Endothelial cell of umbilical vein (primary cell): ENCODE measurements around the gene PLD4. TPM values are rescaled to one million over a fixed set of nuclear protein-coding genes. Genes with fewer than 3 reads are reported as not detected.

Experiments used
- BruUV-seq: library from RNA; stranded (reverse); fragments of 400-500 nt; replicated peaks from 2 replicates; lab custom pipeline; 2021; lab: Mats Ljungman, UMichigan
- CTCF ChIA-PET: fragments of 300-600, 350-600 bp; sonication (Branson Sonifier 250); formaldehyde crosslinking; loops from one replicate; lab custom pipeline; 2021; ENCODE audit warnings: antibody characterized with exemption, inconsistent platforms; lab: Charles Lee
- POLR2A ChIA-PET: fragments of 300-600, 350-600 bp; sonication (Branson Sonifier 250); formaldehyde crosslinking; loops from one replicate; lab custom pipeline; 2021; ENCODE audit warnings: antibody characterized with exemption, inconsistent platforms; lab: Charles Lee
- DNase-seq: peaks from one replicate; pipeline ENCODE4 v3.0.0-alpha.2; 2011; ENCODE audit warnings: low read depth, low spot score
- FAIRE-seq: peaks from 2 replicates; lab custom pipeline; 2011; peaks lifted over from hg19 to GRCh38; lab: Jason Lieb, UNC
- H2AFZ ChIP-seq: 2 replicates; pipeline ENCODE4 v1.6.0; 2012; ENCODE audit warnings: low read depth, low read length, control low read depth, inconsistent platforms
- H3K27ac ChIP-seq: 2 replicates; pipeline ENCODE4 v1.5.1; 2011; ENCODE audit warnings: low read depth, mild to moderate bottlenecking, control low read depth, low read length, moderate library complexity; ENCODE audit not compliant: insufficient read depth
- H3K27me3 ChIP-seq, 2 experiments: 2 replicates each; pipeline versions ENCODE4 v1.6.0 to v1.6.1; 2011; ENCODE audit warnings: low read length in 2 of 2, mixed read lengths in 1 of 2; ENCODE audit not compliant: control insufficient read depth in 2 of 2, insufficient read depth in 2 of 2
- H3K36me3 ChIP-seq, 2 experiments: 2 replicates in 1 of 2; 3 replicates in 1 of 2; pipeline ENCODE4 v1.5.1; 2011; ENCODE audit warnings: low read length in 2 of 2, mild to moderate bottlenecking in 1 of 2, moderate library complexity in 1 of 2; ENCODE audit not compliant: control insufficient read depth in 2 of 2, insufficient read depth in 2 of 2; ENCODE audit errors: extremely low read depth in 1 of 2
- H3K4me1 ChIP-seq: 3 replicates; pipeline ENCODE4 v1.5.1; 2011; ENCODE audit warnings: mild to moderate bottlenecking, low read length; ENCODE audit not compliant: control insufficient read depth, insufficient read depth; ENCODE audit errors: extremely low read depth
- H3K4me2 ChIP-seq: 2 replicates; pipeline ENCODE4 v1.6.1; 2011; ENCODE audit warnings: low read length, control low read depth, mixed read lengths; ENCODE audit not compliant: insufficient read depth
- H3K4me3 ChIP-seq, 3 experiments: fragments of 200-600 bp in 1 of 3; sonication (generic), shearing (Covaris generic) in 1 of 3; replicated peaks in 1 of 3; 2 replicates each; pipeline ENCODE4 v1.5.1; 2011 to 2016; ENCODE audit warnings: control low read depth in 3 of 3, low read length in 3 of 3, mild to moderate bottlenecking in 2 of 3, inconsistent platforms in 1 of 3, low read depth in 1 of 3, moderate library complexity in 1 of 3; ENCODE audit not compliant: insufficient read depth in 1 of 3
- H3K79me2 ChIP-seq: 2 replicates; pipeline ENCODE4 v1.6.0; 2012; ENCODE audit warnings: low read length, inconsistent platforms; ENCODE audit not compliant: control insufficient read depth, insufficient read depth
- H3K9ac ChIP-seq: replicated peaks from 2 replicates; pipeline ENCODE3; 2011; ENCODE audit warnings: low read length, control low read depth; ENCODE audit not compliant: insufficient read depth; ENCODE audit errors: extremely low read depth
- H3K9me1 ChIP-seq: replicated peaks from 3 replicates; pipeline ENCODE4 v1.6.0; 2011; ENCODE audit warnings: mild to moderate bottlenecking, low read length; ENCODE audit not compliant: control insufficient read depth, insufficient read depth; ENCODE audit errors: extremely low read depth
- H3K9me3 ChIP-seq: replicated peaks from 2 replicates; pipeline ENCODE4 v1.5.1; 2012; ENCODE audit warnings: low read length, inconsistent platforms; ENCODE audit not compliant: control insufficient read depth, insufficient read depth
- H4K20me1 ChIP-seq: replicated peaks from 2 replicates; pipeline ENCODE3; 2011; ENCODE audit warnings: mild to moderate bottlenecking, low read length; ENCODE audit not compliant: control insufficient read depth, insufficient read depth; ENCODE audit errors: extremely low read depth
- CTCF ChIP-seq, 2 donors: IDR thresholded peaks; 1 replicate in 1 of 2; 2 replicates in 1 of 2; pipeline ENCODE4 v1.5.1; 2011; ENCODE audit warnings: low read length in 2 of 2, mild to moderate bottlenecking in 2 of 2, moderate library complexity in 2 of 2, control low read depth in 1 of 2, inconsistent platforms in 1 of 2, low read depth in 1 of 2; ENCODE audit not compliant: insufficient read depth in 1 of 2; ENCODE audit errors: extremely low read depth in 1 of 2
- EZH2 ChIP-seq: IDR thresholded peaks from 2 replicates; pipeline ENCODE4 v1.6.1; 2012; ENCODE audit warnings: borderline replicate concordance, low read depth, mild to moderate bottlenecking, moderate library complexity, low read length, inconsistent platforms; ENCODE audit not compliant: severe bottlenecking
- FOS ChIP-seq: IDR thresholded peaks from 2 replicates; pipeline ENCODE4 v1.6.1; 2011; ENCODE audit warnings: mild to moderate bottlenecking, low read length, moderate library complexity, borderline replicate concordance; ENCODE audit not compliant: insufficient read depth
- GATA2 ChIP-seq: IDR thresholded peaks from 2 replicates; pipeline ENCODE4 v1.7.0; 2011; ENCODE audit warnings: low read depth, mild to moderate bottlenecking, moderate library complexity, mixed read lengths, low read length; ENCODE audit not compliant: insufficient read length, insufficient read depth
- JUN ChIP-seq: IDR thresholded peaks from 2 replicates; pipeline ENCODE4 v1.6.1; 2011; ENCODE audit warnings: borderline replicate concordance, low read depth; ENCODE audit not compliant: insufficient read length, insufficient read depth
- MAX ChIP-seq: IDR thresholded peaks from 2 replicates; pipeline ENCODE4 v1.6.1; 2011; ENCODE audit not compliant: insufficient read depth, insufficient read length
- MYC ChIP-seq: IDR thresholded peaks from one replicate; pipeline ENCODE4 v1.6.1; 2011; ENCODE audit warnings: mild to moderate bottlenecking, low read depth, low read length
- POLR2A ChIP-seq: IDR thresholded peaks from 2 replicates; pipeline ENCODE4 v1.6.1; 2012; ENCODE audit warnings: low read depth, mild to moderate bottlenecking, control low read depth, low read length
- POLR2AphosphoS5 ChIP-seq: IDR thresholded peaks from 2 replicates; pipeline ENCODE4 v1.6.1; 2012; ENCODE audit warnings: low read depth, mild to moderate bottlenecking, control low read depth, low read length, moderate library complexity; ENCODE audit not compliant: insufficient read depth
- dilution Hi-C: fragments of 300-500 bp; cut with MboI; formaldehyde crosslinking; loops from one replicate; pipeline ENCODE4 v1.15.0; 2019; ENCODE audit warnings: low sequenced_read_pairs; ENCODE audit not compliant: extremely low pct_ligation_motif_present
- intact Hi-C: fragments of 100-400 bp; cut with micrococcal nuclease; formaldehyde crosslinking; loops from one replicate; pipeline ENCODE4 v1.10.0; 2022
- polyA plus RNA-seq, 4 experiments: library from polyadenylated mRNA; depleted of rRNA in 3 of 4; stranded (reverse) in 3 of 4; unstranded in 1 of 4; fragments of >200 nt; gene quantifications; 2 replicates each; pipeline versions ENCODE4 v1.2.1 to v1.2.3, GENCODE V29; 2011 to 2012; ENCODE audit warnings: missing spikeins in 1 of 4
- total RNA-seq: library from RNA; stranded (reverse); gene quantifications from 2 replicates; pipeline ENCODE4 v1.2.3, GENCODE V29; 2021

The PLD4 gene
- total and polyA plus RNA-seq, 2 donors (not counting 3 experiments of a cell fraction or from before 2014, with no cell fraction given): 0.01 to 0.11 TPM

DNA sequence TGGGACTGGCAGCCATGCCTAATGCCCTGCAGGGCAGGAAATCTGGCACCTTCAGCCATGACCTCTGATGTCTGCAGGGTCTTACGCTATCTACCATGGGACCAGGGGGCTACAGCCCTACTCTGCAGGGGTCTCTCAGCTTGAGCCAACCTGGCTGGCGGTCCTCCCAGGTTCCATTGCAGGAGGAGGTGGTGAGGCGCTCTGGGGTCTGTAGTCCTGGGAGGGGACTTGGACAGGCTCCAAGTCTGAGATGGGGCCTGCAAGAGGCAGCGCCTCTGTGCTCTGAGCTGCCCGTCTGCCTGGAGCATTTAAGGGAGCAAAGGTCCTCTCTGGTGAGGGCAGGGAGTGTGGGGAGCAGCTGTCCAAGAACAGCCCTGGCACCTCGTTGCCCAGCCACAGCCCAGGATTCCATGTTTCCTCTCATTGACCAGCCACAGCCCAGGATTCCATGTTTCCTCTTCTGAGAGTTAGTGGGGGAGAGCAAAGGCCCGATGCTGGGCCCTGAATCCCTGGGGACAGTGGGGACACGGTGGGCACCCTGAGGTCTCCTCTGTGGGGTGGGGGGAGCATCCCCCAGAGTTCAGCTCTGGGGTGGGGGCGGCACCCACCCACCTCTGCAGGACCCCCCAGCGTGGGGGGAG lies 655 bp downstream of the PLD4 start:
- BruUV-seq: no TSS peak
- H3K4me2 ChIP-seq: no peak overlapping the region
- no peak overlapping the region for H3K27ac ChIP-seq
- H3K4me1 ChIP-seq: no peaks in the 10 kb centered on the region
- no peaks in the 10 kb centered on the region for H3K27me3 ChIP-seq
- DNase-seq (no peak), FAIRE-seq (no peak)
- H3K79me2 ChIP-seq: no peaks in the 10 kb centered on the region
- intact Hi-C loops (no loop called here), dilution Hi-C loops (no loop called here)
- POLR2A ChIA-PET: no interaction called here
- no peak overlapping the region for H3K4me3 ChIP-seq
- CTCF ChIA-PET: interaction anchor here (1.3 to 1.5 kb wide), 2 partner anchors 8 to 30 kb away, joined by 3 to 5 read pairs; no protein-coding TSS in a partner anchor
- no peak overlapping the region for H3K9ac ChIP-seq
- H3K9me3 ChIP-seq: no peaks in the 10 kb centered on the region
- no peaks in the 10 kb centered on the region for H3K9me1 ChIP-seq
- no peak overlapping the region for H2AFZ ChIP-seq
- TF ChIP-seq GATA2: no peak
- no peak for TF ChIP-seq POLR2A
- TF ChIP-seq CTCF (IDR thresholded peaks at IDR 0.05; ENCODE audit: extremely low read depth in 1 of 2, insufficient read depth in 1 of 2, low read depth in 1 of 2, low read length in 2 of 2): no peak
- no peak for TF ChIP-seq EZH2
- TF ChIP-seq MAX: no peak
- no peak for TF ChIP-seq JUN
- no peak for TF ChIP-seq POLR2AphosphoS5
- TF ChIP-seq FOS: no peak
- TF ChIP-seq MYC: no peak
- H3K36me3 ChIP-seq: no peaks in the 10 kb centered on the region
- no peaks in the 10 kb centered on the region for H4K20me1 ChIP-seq
